HG03039 (cell line): ENCODE results near the gene HAPLN2.
A peak's percentile ranks its signal among the peaks of the same experiment; 100 is the strongest.

Source experiments
- ATAC-seq: cut with Tn5 transposase; IDR thresholded peaks from one replicate; pipeline ENCODE4 v1.9.1; 2021; ENCODE audit warnings: mild to moderate bottlenecking, moderate library complexity; ENCODE audit not compliant: unreplicated experiment

Gene HAPLN2

DNA sequence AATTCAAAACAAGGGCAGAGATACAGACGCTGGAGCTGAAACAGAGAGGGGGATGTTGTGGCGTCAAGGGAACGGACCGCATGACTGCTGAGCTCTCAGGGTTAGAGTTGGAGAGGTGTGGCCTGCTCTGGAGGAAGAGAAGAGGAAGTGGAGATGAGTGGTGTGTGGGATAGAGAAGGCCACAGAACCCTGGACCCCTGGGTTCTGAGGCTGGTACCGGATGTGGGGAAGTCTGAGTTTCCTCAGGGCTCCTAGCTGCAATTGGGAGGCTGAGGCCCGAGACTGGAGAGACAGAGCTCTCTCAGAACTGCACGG lies 24.5 kb downstream of the HAPLN2 start:
- ATAC-seq: peak; percentile 49

DNA sequence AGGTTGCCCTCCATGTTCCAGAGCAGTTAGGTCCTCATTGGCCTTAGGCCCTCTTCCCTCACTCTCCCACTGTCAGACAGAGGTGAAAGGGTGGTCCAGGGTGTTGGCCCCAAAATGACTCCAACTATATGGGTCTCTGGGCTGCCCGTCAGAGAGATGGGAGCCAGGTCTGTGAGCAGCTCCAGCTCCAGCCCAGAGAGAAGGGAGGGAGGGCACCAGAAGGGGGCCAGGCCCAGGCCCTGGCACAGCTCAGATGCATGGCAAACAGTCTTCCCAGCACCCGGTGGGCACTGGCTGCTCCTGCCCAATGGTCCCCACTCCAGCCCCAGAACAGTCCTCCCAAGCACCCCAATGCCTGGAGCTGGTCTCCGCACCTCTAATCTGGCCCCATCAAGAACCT lies 24.9 kb downstream of the HAPLN2 start:
- no peak for ATAC-seq

DNA sequence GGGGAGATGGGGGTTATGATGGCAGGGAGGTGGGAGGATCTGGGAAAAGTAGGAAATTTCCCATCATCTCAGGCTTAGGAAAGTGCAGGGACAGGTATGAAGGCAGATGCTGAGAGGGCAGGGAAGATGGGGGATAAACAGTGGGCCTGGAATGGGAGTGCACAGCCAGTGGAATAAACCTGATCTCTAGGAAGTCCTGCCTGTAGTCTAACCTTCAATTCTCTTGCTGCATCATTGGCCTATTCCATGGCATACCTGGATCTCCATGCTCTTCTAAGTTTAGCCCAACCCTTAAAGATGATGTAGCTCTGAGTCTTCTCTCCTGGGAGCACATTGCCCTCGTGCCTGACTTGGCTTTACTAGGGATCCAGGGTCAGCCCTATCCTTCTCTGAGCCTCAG lies 25.4 kb downstream of the HAPLN2 start:
- no peak for ATAC-seq

DNA sequence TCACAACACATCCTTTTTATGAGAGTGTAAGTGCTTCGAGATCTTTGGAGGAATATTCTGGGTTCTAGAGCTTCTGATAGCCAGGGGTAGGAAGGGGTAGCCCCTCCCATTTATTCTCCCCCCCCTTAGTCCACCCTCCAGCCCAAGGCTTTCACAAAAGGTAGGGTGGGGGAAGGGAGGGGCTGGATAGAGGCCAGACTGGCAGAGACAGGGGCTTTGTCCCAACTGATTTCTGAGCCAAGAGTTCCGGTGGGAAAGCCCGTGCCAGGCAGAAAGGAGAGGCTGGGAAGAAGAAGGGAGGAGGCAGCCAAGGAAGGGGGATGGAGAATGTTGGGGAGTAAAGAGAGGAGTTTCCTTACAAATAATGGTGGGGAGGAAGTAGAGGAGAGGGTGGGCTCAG lies 25.8 kb downstream of the HAPLN2 start:
- no peak for ATAC-seq

DNA sequence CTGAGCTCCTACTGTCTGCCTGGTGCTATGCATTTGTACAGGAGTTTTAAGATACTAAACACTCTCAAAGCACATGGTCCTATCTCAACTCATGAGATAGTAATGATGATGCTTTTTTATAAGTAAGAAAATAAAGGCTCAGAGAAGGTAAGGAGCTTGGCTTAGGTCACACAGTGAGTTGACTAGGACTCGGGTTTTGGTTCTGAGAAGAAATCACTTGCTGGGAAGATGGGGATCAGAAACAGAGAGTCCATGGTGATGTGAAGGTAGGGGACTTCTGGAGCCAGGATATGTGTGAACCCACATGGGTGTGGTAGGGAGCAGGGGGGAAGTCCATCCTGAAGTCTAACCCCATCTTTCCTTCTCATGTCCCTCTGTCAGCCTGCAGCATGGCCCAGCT lies 26.5 kb downstream of the HAPLN2 start:
- ATAC-seq: no peak

DNA sequence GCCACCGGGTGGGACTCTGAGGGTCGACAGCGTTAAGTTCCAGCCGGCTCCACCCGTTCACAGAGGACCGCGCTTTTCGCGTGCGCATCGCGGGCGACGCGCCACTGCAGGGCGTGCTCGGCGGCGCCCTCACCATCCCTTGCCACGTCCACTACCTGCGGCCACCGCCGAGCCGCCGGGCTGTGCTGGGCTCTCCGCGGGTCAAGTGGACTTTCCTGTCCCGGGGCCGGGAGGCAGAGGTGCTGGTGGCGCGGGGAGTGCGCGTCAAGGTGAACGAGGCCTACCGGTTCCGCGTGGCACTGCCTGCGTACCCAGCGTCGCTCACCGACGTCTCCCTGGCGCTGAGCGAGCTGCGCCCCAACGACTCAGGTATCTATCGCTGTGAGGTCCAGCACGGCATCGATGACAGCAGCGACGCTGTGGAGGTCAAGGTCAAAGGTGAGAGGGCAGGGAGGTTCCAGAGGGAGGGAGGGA lies 27.6 kb downstream of the HAPLN2 start:
- no peak for ATAC-seq

DNA sequence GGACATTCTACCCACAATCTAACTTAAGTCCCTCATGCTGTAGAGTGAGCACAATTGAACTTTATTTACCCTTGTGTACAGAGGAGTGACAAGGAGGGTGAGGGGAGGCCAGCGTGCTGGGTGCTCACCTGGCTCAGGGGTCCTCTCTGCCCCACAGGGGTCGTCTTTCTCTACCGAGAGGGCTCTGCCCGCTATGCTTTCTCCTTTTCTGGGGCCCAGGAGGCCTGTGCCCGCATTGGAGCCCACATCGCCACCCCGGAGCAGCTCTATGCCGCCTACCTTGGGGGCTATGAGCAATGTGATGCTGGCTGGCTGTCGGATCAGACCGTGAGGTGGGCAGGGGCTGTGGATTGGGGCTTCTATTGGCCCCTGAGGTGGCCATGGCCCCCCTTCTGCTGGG lies 28.1 kb downstream of the HAPLN2 start:
- ATAC-seq: no peak

DNA sequence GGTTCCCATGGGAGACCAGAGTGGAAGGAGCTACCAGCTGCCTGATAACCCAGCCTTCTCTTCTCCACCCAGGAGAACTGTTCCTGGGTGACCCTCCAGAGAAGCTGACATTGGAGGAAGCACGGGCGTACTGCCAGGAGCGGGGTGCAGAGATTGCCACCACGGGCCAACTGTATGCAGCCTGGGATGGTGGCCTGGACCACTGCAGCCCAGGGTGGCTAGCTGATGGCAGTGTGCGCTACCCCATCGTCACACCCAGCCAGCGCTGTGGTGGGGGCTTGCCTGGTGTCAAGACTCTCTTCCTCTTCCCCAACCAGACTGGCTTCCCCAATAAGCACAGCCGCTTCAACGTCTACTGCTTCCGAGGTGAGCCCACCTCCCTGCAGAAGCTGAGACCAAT lies 29.3 kb downstream of the HAPLN2 start:
- ATAC-seq: no peak

DNA sequence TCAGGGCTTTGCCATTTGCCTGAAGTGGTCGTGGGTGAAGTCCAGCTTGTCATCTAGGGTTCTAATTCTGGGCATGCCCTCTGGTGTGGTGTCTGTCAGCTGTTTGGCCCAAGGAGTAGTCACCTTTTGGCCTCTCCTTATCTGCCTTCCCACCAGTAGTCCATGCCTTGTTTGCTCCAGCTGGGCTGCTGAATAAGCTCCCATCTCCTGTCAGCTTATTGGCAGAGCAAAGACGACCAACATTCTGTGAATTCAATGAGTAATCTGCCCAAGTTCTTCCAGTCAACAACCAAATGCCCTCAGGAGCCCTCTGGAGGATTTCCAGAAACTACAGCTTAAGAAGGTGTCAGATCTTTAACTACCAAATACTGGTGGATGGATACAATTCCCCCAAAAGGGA lies 29.7 kb downstream of the HAPLN2 start:
- no peak for ATAC-seq

DNA sequence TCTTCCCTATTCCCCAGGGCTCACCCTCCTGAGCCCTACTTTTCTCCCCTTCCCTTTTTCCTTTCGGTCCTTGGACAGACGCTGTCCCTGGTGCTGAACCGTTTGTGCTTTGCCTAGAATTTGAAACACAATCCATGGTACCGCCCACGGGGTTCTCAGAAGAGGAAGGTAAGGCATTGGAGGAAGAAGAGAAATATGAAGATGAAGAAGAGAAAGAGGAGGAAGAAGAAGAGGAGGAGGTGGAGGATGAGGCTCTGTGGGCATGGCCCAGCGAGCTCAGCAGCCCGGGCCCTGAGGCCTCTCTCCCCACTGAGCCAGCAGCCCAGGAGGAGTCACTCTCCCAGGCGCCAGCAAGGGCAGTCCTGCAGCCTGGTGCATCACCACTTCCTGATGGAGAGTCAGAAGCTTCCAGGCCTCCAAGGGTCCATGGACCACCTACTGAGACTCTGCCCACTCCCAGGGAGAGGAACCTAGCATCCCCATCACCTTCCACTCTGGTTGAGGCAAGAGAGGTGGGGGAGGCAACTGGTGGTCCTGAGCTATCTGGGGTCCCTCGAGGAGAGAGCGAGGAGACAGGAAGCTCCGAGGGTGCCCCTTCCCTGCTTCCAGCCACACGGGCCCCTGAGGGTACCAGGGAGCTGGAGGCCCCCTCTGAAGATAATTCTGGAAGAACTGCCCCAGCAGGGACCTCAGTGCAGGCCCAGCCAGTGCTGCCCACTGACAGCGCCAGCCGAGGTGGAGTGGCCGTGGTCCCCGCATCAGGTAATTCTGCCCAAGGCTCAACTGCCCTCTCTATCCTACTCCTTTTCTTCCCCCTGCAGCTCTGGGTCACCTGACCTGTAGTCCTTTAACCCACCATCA lies 33.1 kb downstream of the HAPLN2 start:
- no peak for ATAC-seq

DNA sequence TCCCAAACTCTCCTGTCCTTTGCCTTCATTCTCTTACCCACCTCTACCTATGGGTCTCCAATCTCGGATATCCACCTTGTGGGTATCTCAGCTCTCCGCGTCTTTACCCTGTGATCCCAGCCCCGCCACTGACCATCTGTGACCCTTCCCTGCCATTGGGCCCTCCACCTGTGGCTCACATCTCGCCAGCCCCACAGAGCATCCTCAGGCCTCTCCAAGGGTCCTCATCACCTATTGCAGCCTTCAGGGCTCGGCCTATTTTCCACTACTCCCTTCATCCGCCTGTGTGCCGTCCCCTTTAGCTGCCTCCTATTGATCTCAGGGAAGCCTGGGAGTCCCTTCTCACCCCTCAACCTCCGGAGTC lies 33.8 kb downstream of the HAPLN2 start:
- no peak for ATAC-seq

DNA sequence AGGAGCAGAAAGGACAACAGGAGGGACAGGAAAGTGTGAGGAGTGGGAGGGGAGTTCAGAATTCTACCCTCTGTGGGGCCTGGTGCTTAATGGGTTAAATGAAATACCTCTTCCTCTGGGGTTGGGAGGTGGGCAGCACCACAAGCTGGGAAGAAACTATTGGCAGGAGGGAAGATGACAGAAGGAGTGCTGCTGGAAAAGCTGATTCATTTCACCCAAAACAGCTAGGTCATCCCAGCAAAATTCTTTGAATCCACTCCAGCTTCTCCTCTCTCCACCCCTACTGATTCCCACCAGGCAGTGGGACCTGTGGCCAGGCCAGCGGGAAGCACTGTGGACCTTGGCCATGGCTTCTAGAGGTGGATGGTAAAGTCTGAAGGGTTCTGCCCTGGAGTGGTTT lies 35.5 kb downstream of the HAPLN2 start:
- no peak for ATAC-seq

DNA sequence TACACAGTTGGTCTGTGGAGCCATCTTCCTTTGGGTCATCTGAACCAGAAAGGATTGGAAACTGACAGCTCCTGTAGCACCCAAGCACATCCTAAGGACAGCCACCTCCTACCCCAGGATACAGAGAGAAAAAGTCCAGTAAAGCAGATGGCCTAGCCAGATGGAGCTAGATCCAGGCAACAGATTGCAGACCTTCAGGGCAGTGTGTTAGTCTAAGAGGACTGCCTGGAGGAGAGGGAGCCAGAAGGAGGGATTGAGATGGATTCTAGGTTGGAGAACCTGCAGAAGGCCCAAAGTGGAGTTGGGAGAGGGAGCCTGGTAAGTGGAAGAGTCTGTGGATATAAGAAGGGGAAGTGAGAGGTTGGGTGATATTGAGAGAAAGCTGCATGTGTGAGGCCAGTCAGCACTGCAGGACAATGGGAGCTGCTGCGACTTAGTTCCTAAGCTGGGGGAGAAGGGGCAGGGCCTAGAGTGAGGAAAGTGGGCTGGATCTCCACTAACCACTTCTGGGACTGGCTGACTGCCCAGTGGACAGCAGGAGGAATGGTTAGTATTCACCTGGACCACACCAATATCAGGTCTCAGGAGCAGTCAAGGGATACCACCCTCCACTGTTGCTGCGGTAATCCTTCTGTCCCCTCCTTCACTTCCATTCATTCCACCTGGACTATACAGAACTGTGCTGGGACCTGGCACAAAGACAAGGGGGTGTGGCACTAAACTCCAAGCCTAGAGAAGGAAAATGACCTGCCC lies 36.1 kb downstream of the HAPLN2 start:
- no peak for ATAC-seq

DNA sequence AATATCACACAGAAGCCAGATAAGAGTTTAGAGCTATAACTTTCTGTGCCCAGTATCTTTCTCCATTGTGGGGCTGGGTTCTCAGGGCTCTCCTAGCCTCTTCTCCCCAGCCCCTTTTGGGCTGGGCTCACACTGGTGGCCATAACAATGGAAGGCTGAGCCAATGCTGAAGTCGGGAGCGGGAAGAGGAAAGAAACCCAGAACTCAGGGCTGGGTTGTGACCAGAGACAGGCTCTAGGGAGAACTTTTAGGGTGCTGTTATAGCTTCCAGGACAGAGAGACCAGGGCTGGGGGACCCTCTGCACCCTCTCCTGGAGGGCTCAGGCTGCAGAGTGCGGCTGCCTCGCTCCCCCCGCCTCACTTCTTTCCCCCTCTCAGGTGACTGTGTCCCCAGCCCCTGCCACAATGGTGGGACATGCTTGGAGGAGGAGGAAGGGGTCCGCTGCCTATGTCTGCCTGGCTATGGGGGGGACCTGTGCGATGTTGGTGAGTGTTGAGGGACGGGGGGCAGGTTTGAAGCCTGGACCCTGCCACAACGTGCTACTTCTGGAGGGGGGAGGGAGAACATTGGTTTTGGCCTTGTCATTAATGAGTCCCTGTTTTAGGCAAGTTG lies 36.8 kb downstream of the HAPLN2 start:
- no peak for ATAC-seq

DNA sequence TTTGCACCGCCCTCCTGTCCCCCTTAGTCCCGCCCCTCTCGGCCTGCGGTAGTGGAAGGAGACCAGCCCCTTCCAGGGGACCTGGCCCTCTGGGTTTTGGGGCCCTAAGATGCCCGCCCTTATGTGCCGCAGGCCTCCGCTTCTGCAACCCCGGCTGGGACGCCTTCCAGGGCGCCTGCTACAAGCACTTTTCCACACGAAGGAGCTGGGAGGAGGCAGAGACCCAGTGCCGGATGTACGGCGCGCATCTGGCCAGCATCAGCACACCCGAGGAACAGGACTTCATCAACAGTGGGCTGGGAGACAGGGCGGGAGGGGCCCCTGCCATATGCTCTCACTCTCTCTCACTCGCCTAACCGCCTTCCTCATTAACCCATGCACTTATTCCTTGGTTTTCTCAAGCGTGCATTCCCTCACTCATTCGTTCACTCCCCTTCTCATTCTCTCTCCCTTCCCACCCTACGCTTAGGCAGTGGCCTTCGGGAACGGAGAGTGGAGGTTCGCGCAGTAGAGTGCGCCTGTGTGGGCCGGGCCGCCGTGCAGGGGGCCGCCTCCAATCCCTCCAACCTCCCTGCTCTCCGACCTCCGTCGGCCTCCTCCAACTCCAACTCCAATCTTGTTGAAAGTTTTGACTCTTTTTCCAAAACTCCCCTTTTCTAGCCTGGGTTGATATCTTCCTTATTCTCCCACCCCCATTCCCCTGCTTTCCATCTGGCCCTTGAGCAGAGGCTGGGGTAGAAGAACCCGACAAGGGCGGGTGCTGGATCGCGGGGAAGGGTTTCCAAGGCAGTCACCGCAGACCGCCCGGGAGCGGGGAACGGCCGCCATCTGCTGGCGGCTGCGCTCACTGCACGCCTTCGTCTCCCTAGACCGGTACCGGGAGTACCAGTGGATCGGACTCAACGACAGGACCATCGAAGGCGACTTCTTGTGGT lies 37.9 kb downstream of the HAPLN2 start:
- no peak for ATAC-seq

DNA sequence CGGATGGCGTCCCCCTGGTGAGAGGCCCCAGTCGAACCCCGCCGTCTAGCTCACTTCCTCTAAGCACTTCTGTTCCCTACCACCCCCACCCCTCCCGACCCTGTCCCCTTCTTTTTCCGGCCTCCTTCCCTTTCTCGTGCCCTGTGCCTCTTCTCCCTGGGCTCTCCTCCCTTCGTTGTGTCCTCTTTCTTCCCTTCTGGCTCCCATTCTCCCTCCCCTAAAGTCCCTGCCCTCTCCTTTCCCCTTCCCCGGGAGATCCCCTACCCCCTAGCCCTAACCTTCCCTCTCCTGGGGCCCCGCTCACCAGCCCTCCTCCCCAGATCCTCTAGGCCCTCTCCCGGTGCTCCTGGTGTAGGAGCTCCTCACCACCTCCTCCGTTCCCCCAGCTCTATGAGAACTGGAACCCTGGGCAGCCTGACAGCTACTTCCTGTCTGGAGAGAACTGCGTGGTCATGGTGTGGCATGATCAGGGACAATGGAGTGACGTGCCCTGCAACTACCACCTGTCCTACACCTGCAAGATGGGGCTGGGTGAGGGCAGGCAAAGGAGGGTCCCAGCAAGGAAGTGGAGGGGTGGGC lies 38.6 kb downstream of the HAPLN2 start:
- ATAC-seq: no peak

DNA sequence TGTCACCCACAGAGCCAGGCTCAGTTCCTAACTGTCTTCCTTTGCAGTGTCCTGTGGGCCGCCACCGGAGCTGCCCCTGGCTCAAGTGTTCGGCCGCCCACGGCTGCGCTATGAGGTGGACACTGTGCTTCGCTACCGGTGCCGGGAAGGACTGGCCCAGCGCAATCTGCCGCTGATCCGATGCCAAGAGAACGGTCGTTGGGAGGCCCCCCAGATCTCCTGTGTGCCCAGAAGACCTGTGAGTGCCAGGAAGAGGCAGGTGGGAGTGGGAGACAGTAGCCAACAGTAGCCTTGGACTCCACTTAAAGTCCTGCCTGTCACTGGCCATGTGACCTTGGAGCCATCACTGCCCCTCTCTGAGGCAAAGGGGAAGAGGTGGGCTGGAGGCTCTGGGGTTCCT lies 39.3 kb downstream of the HAPLN2 start:
- ATAC-seq: no peak

DNA sequence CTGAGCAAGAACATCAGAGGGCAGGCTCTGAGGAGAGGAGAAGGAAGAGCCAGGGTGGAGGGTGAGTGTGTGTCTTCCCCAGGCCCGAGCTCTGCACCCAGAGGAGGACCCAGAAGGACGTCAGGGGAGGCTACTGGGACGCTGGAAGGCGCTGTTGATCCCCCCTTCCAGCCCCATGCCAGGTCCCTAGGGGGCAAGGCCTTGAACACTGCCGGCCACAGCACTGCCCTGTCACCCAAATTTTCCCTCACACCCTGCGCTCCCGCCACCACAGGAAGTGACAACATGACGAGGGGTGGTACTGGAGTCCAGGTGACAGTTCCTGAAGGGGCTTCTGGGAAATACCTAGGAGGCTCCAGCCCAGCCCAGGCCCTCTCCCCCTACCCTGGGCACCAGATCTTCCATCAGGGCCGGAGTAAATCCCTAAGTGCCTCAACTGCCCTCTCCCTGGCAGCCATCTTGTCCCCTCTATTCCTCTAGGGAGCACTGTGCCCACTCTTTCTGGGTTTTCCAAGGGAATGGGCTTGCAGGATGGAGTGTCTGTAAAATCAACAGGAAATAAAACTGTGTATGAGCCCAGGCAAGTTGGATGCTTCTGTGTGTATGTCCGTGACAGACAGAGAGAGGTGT lies 39.8 kb downstream of the HAPLN2 start:
- ATAC-seq: no peak

DNA sequence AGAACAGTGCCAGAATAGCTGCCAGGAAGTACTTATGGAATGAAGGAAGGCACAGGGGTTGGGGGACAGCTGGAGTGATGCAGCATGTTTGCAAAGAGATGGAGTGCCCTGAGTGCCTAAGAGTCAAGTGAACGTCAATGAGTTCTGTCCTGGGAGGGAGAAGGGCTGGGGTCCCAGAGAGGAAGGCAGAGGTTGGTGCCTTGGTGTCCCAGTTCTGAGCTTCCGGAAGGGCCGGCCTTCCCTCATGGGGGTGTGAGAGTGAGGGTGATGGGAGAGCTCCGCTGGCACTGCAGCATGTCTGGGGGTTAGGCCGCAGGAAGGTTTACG lies 40.4 kb downstream of the HAPLN2 start:
- no peak for ATAC-seq

DNA sequence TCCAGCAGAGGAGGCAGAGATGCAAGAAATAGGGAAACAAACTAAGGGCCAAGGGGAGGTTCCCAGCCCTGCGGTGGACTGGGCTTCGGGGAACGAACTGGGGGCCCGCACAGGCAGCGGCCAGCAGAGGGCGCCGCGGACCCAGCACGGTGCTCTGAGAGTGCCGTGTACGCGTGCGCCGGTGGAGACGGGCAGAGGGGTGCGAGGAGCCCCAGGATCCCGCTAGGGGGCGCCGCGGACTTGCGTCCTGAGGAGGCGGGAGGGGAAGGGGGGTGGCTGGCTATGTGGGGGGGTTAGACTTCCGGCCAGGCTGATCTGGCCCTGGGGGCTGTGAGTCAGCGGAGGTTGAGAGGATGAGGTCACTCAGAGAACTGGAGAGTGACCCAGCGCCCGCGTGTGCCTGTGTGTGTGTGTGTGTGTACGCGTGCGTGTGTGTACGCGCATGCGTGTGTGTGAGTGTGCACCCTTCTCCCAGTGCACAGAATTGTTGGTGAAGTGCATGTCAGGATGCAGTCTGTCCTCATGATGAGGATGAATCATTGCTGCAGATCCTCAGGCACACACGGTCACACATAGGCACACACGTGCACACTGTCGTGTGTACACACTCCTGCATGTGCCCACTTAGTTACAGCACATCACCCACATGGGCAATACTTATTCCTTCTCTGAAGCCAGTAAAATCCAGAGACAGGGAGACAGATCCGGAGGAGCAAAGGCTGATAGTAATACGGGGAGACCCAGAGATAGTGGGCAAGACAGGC lies 41.0 kb downstream of the HAPLN2 start:
- ATAC-seq: peak; percentile 44
